ENCODE data around the gene PPP6R2. TPM values are rescaled to one million over a fixed set of nuclear protein-coding genes. Genes with fewer than 3 reads are reported as not detected.

PPP6R2 gene
- total RNA-seq, 2 donors from 2014 or later = 80.6 to 107 TPM

DNA sequence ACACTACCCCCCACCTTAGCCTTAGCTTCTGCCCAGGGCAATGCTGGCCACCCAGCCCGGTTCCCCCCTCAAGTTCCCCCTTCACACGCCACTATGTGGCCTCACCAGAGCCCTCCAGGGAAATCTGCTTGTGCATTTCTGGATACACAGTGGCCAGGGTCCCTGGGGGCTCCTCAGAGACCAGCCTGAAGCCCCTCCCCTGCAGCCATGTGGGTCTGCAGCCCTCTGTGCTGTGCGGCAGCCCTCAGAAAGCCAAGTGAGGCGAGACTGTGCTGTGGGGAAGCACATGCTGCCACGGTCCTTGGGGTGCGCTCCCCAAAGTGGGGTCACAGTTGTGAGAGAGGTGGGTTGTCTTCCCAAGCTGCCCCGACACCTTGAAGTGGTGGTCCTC is 33.5 kb upstream of the PPP6R2 start:
- Histone ChIP-seq H3K27me3 (replicated peaks; ENCODE audit: insufficient read depth) (no peaks in the 10 kb centered on the region), H3K4me3 (no peak overlapping the region), H3K27ac (peak overlapping the region in 1 of 2 donors; percentile 77), H3K36me3 (no peaks in the 10 kb centered on the region), H3K9me3 (no peaks in the 10 kb centered on the region), H3K4me1 (replicated peaks) (peaks cover 7% of the 10 kb centered on the region)
- no peak for TF ChIP-seq POLR2A (IDR thresholded peaks at IDR 0.05)
- TF ChIP-seq POLR2AphosphoS5 (IDR thresholded peaks at IDR 0.05) = no peak
- TF ChIP-seq, protein P1, sequence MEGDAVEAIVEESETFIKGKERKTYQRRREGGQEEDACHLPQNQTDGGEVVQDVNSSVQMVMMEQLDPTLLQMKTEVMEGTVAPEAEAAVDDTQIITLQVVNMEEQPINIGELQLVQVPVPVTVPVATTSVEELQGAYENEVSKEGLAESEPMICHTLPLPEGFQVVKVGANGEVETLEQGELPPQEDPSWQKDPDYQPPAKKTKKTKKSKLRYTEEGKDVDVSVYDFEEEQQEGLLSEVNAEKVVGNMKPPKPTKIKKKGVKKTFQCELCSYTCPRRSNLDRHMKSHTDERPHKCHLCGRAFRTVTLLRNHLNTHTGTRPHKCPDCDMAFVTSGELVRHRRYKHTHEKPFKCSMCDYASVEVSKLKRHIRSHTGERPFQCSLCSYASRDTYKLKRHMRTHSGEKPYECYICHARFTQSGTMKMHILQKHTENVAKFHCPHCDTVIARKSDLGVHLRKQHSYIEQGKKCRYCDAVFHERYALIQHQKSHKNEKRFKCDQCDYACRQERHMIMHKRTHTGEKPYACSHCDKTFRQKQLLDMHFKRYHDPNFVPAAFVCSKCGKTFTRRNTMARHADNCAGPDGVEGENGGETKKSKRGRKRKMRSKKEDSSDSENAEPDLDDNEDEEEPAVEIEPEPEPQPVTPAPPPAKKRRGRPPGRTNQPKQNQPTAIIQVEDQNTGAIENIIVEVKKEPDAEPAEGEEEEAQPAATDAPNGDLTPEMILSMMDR (IDR thresholded peaks at IDR 0.05) = no peak
- 86% methylated on average over 7 of the region's 7 CpGs for WGBS
- no peak for DNase-seq (ENCODE audit: low spot score)
- intact Hi-C loops (cut with DNase I) = no loop called here

DNA sequence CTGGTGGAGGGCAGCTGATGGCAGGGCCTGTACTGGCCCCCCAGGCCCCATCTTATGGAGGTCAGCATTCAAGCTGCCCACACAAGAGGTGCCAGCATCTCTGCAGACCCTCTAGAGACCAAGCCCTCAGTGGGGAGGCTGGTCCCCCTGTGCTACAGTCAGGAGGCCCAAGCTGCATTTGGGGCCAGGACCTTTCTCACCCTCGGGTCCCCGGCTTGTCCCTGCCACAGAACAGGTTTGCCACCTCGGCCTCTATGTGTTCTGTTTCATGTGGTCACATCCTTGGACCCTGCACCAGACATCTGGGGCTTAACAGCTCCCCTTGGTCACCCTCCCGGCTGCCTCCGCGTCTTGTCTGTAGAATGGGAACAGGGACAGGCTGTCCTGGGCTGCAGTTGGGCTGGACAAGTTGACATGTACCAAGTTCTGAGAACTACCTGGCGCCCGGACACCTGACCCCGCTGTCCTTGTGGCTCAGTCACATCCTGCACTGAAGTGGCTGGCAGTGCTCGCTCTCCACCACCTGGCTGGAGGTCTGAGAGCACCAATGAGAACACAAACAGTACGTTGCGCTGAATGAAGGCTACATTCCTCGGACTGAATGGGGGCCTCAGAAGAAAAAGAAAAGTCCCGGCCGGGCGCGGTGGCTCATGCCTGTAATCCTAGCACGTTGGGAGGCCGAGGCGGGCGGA is 33.0 kb upstream of the PPP6R2 start:
- no peak overlapping the region for H3K4me3 ChIP-seq
- TF ChIP-seq POLR2A (IDR thresholded peaks at IDR 0.05) (no peak), POLR2AphosphoS5 (IDR thresholded peaks at IDR 0.05) (no peak)
- TF ChIP-seq, protein P1 (IDR thresholded peaks at IDR 0.05) = no peak
- no peak overlapping the region for H3K27ac ChIP-seq
- H3K27me3 ChIP-seq (replicated peaks; ENCODE audit: insufficient read depth) = no peaks in the 10 kb centered on the region
- peaks cover under 1% of the 10 kb centered on the region for H3K4me1 ChIP-seq (replicated peaks)
- H3K36me3 ChIP-seq = no peaks in the 10 kb centered on the region
- no peak for DNase-seq (ENCODE audit: low spot score)
- H3K9me3 ChIP-seq = no peaks in the 10 kb centered on the region
- intact Hi-C loops (cut with DNase I) = no loop called here
- WGBS = 86% methylated on average over 21 of the region's 21 CpGs

DNA sequence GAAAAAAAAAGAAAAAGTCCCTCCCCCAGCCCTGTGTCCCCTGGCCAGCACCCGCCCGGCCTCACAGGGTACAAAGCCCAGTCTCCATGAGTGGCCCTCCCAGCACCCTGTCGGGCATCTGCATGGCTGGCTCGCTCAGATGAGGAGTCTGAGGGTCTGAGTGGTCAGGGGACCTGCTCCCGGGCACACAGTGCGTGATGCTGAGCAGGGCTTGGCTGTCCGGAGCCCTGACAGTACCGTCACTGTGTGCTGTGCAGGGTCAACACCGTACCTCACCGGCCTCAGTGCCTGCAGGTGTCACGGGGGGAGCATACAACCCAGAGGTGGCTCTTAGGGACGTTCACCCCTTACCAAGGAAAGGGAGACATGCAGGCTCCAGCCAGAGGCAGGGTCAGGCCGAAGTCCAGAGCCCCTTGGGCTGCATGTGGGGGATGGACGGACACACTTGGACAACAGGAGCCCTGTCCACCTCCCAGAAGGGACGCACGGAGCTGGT is 32.1 kb upstream of the PPP6R2 start:
- Histone ChIP-seq H3K36me3 (no peaks in the 10 kb centered on the region), H3K4me1 (replicated peaks) (no peaks in the 10 kb centered on the region), H3K27ac (no peak overlapping the region), H3K27me3 (replicated peaks; ENCODE audit: insufficient read depth) (no peaks in the 10 kb centered on the region), H3K9me3 (no peaks in the 10 kb centered on the region), H3K4me3 (no peak overlapping the region)
- intact Hi-C loops (cut with DNase I) = no loop called here
- DNase-seq (ENCODE audit: low spot score) = no peak
- TF ChIP-seq, protein P1 (IDR thresholded peaks at IDR 0.05) = no peak
- TF ChIP-seq POLR2A (IDR thresholded peaks at IDR 0.05) = no peak
- no peak for TF ChIP-seq POLR2AphosphoS5 (IDR thresholded peaks at IDR 0.05)
- WGBS = 91% methylated on average over 14 of the region's 16 CpGs

DNA sequence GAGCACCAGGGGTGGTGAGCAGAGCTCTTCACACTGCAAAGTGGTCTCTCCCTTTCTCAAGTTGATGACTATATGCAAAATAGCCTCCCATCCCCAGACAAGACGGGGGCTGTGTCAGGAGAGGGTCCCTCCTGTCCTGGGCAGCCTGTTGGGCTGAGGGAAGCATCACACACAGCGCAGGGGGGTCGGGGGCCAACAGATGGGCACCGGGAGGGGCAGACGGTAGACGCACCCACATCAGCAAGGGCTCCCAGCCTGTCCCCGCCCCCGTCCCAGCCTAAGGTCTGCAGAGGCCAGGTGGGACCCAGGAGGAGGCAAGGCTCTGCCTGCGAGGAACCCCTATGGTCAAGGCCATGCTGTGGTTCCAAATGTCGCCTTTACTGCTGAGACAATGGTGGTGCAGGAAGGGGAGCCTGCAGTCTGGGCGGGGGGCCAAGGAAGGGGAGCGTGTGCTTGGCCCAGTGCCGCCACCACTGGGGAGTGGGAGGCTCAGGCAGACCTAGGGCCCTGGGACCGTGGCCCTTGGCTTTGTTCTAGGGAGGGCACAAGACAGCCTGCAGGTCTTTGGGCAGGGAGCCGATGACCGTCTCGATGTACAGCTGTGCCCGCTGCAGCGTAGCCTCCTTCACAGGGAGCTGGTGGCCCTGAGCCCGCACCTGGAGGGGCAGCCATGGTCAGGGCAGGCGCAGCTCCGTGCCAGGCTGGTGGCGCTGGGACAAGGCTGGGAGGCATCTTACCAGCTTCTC is 31.3 kb upstream of the PPP6R2 start:
- Histone ChIP-seq H3K36me3 (no peaks in the 10 kb centered on the region), H3K27ac (no peak overlapping the region), H3K4me3 (no peak overlapping the region), H3K27me3 (replicated peaks; ENCODE audit: insufficient read depth) (no peaks in the 10 kb centered on the region), H3K9me3 (no peaks in the 10 kb centered on the region), H3K4me1 (replicated peaks) (no peaks in the 10 kb centered on the region)
- intact Hi-C loops (cut with DNase I) = no loop called here
- WGBS = 87% methylated on average over 21 of the region's 23 CpGs
- TF ChIP-seq, protein P1 (IDR thresholded peaks at IDR 0.05) = no peak
- no peak for DNase-seq (ENCODE audit: low spot score)
